Activated CD4-positive, alpha-beta memory T cell treated with anti-CD3 and anti-CD28 coated beads for 36 hours (primary cell): ENCODE results near the gene IL10RA. TPM values are rescaled to one million over a fixed set of nuclear protein-coding genes. Genes with fewer than 3 reads are reported as not detected.
"Not testable (repeated sequence)": the region's sequence is repeated elsewhere in the genome, so short reads cannot be mapped to it uniquely, and the experiment has no call there.

Experiments used
- CTCF ChIA-PET: fragments of 350-600 bp; sonication (Branson Sonifier 250); formaldehyde crosslinking; loops from one replicate; lab custom pipeline; 2021; ENCODE audit warnings: antibody characterized with exemption, inconsistent platforms; lab: Charles Lee
- POLR2A ChIA-PET: fragments of 350-600 bp; sonication (Branson Sonifier 250); formaldehyde crosslinking; loops from one replicate; lab custom pipeline; 2021; ENCODE audit warnings: antibody characterized with exemption; lab: Charles Lee
- DNase-seq: peaks from one replicate; pipeline ENCODE4 v3.0.0-alpha.2; 2020
- H3K27ac Mint-ChIP-seq: one replicate; pipeline ENCODE4 v1.8.0; 2021; ENCODE audit warnings: mixed read lengths
- H3K27me3 Mint-ChIP-seq: one replicate; pipeline ENCODE4 v1.8.0; 2021; ENCODE audit warnings: mixed read lengths
- H3K36me3 Mint-ChIP-seq: one replicate; pipeline ENCODE4 v1.8.0; 2021; ENCODE audit warnings: mixed read lengths
- H3K4me1 Mint-ChIP-seq: one replicate; pipeline ENCODE4 v1.8.0; 2021; ENCODE audit warnings: low read depth, mixed read lengths
- H3K4me3 Mint-ChIP-seq: one replicate; pipeline ENCODE4 v1.8.0; 2021; ENCODE audit warnings: mild to moderate bottlenecking, mixed read lengths
- H3K9me3 Mint-ChIP-seq: one replicate; pipeline ENCODE4 v1.8.0; 2021; ENCODE audit warnings: mixed read lengths
- intact Hi-C: fragments of 100-400 bp; cut with micrococcal nuclease; formaldehyde crosslinking; loops from one replicate; pipeline ENCODE4 v1.15.1; 2023
- total RNA-seq, 2 experiments: library from RNA; stranded (reverse); gene quantifications; one replicate each; pipeline ENCODE4 v1.2.3, GENCODE V29; 2021

The IL10RA gene
- total RNA-seq, 2 experiments from 2014 or later, result 114 to 117 TPM

DNA sequence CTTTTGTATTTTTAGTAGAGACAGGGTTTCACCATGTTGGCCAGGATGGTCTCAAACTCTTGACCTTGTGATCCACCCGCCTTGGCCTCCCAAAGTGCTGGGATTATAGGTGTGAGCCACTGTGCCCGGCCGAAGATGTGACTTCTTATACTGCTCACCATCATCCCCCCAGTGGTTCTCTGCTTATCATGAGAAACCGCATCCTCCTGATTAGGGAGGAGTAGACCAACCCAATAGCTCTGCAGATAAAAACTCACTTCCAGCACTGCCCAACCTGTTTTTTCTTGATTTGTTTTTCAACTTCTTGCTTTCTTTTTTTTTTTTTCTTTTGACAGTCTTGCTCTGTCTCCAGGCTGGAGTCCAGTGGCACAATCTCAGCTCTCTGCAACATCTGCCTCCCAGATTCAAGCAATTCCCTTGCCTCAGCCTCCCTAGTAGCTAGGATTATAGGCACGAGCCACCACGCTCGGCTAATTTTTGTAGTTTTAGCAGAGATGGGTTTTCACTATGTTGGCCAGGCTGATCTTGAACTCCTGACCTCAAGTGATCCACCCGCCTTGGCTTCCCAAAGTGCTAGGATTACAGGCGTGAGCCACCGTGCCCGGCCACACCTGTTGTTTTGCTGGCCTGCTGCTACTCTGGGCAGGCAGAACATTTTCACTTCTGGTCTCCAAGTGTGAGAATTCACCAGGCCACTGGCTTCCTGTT lies 21.5 kb downstream of the IL10RA start:
- H3K27ac Mint-ChIP-seq, result peak overlapping the region; percentile 82
- H3K4me1 Mint-ChIP-seq, result peaks cover 92% of the 10 kb centered on the region
- POLR2A ChIA-PET, result interaction anchor here (1.0 to 2.1 kb wide), 4 partner anchors 11 to 39 kb away, joined by 3 to 15 read pairs (median 6); partner anchors contain the start of gene IL10RA
- H3K36me3 Mint-ChIP-seq, result peaks cover 12% of the 10 kb centered on the region
- H3K27me3 Mint-ChIP-seq, H3K9me3 Mint-ChIP-seq: not testable (repeated sequence)
- CTCF ChIA-PET, result interaction anchor here (0.6 to 1.7 kb wide), 7 partner anchors 20 to 200 kb away, joined by 3 to 11 read pairs (median 5); no protein-coding TSS in a partner anchor
- DNase-seq, result peak; percentile 49
- intact Hi-C loops, result loop anchor here (10.0 kb wide), 1 partner anchor 237 kb away; no protein-coding TSS in a partner anchor
- peak overlapping the region; percentile 21 for H3K4me3 Mint-ChIP-seq

DNA sequence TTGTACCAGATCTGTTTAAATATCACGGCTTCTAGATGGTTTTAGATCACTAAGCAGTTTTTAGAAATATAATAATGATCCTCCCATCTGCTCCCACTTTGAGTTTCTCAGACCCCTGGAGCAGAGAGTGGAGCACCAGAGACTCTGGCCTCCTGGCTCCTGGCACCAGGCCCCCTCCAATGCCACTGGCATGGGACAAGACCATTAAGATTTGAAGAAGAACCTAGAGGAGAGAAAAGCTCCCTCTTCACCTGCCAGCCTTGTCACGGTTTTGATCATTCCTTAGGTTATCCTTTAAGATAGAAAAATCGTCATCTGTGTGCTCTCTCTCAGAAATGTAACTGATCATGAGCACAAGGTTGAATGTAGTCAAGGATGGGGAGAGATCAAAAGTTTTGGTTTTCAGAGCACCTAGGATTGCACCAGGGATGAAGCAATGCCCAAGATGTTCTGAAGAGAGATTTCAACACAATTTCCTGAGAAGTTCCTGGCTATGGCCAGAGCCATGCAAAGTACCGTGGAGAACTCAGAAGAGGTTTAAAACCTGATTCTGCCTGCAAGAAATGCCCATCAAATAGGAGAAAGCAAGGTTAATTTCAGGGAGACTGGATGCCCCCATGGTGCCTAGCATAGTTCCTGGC lies 22.2 kb downstream of the IL10RA start:
- Mint-ChIP-seq H3K4me3 (peak overlapping the region; percentile 21), H3K36me3 (peaks cover 10% of the 10 kb centered on the region), H3K27ac (peak overlapping the region; percentile 82), H3K27me3 (no peaks in the 10 kb centered on the region), H3K4me1 (peaks cover 91% of the 10 kb centered on the region), H3K9me3 (peaks cover 8% of the 10 kb centered on the region)
- ChIA-PET POLR2A (interaction anchor here (1.0 to 1.7 kb wide), 3 partner anchors 11 to 37 kb away, joined by 3 to 15 read pairs (median 5); partner anchors contain the start of gene IL10RA), CTCF (interaction anchor here (0.6 to 1.4 kb wide), 5 partner anchors 21 to 201 kb away, joined by 3 to 8 read pairs (median 4); no protein-coding TSS in a partner anchor)
- intact Hi-C loops, result loop anchor here (10.0 kb wide), 1 partner anchor 236 kb away; no protein-coding TSS in a partner anchor
- DNase-seq, result no peak

DNA sequence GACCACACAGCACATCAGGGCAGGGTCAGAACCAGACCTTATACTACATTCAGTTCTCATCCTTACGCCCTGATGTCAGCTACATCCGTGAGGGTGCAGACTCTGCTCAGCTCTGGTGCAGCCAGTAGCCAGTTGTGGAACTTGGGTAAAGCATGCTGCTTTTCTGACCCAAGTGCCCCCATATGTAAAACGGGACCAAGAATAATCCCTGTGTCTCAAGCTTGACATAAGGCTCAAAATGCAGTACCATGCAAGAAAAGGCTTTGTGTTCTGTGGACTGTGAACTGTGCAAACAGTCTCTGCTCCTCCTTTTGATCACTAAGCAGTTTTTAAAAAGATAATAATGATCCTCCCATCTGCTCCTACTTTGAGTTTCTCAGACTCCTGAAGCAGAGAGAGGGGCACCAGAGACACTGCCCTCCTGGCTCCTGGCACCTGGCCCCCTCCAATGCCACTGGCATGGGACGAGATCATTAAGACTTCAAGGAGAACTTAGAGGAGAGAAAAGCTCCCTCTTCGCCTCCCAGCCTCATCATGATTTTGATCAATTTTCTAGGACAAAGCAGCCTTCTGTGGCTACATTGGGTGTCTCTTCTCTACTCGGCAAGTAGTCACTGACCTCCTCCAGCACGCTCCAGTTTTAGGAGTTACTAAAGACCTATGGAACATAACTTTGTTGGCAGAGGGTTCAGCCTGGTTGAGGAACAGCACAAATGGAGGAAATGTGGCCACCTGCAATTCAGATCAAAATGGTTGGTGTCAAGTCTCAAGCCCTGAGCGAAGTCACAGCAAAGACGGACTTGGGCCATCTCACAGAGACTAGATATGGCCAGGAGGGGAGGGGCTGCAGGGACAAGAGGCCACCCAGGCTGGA lies 23.9 kb downstream of the IL10RA start:
- Mint-ChIP-seq H3K27ac (no peak overlapping the region), H3K9me3 (no peaks in the 10 kb centered on the region), H3K36me3 (no peaks in the 10 kb centered on the region), H3K4me1 (peaks cover 90% of the 10 kb centered on the region), H3K27me3 (no peaks in the 10 kb centered on the region), H3K4me3 (no peak overlapping the region)
- no peak for DNase-seq
- intact Hi-C loops, result loop anchor here (10.0 kb wide), 1 partner anchor 235 kb away; no protein-coding TSS in a partner anchor
- ChIA-PET POLR2A (no interaction called here), CTCF (interaction anchor here (1.3 kb wide), 1 partner anchor 203 kb away, joined by 3 read pairs; no protein-coding TSS in a partner anchor)

DNA sequence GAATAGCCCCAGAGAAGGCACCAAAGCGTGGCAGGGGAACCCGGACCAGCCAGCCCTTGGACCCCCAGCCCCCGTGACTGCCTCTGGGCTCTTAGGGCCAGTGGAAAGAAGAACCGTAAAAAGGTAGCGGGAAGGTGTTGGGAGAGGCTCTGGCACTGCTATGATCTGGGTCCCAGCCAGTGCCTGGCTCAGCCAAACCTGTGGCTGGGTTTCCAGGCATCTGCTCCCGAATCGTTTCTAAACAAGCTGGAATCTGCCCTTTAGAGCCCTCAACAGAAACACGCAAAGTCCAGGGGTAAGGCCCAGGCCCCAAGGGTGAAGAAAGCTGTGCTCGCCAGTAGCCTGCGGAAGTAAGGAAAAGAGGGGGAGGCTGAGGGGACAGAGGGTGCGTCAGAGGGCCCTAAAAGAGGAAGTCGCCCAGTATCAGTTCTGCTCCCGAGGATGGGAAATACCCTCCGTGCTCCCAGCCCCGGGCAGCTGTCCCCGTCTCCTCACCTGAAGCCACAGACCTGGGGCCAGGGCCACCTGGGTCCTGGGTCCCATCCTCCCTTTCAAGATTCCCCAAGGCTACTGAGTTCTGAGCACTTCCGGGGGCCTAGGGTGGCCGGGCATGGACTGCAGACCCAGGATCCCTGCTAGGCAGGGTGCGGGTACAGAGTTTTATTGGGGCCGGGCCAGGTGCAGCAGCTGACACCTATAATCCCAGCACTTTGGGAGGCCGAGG lies 24.7 kb downstream of the IL10RA start:
- CTCF ChIA-PET, result interaction anchor here (1.3 kb wide), 1 partner anchor 203 kb away, joined by 3 read pairs; no protein-coding TSS in a partner anchor
- intact Hi-C loops, result no loop called here
- Mint-ChIP-seq H3K4me1 (peaks cover 90% of the 10 kb centered on the region), H3K27ac (no peak overlapping the region), H3K27me3 (no peaks in the 10 kb centered on the region), H3K36me3 (peaks cover 2% of the 10 kb centered on the region), H3K9me3 (no peaks in the 10 kb centered on the region), H3K4me3 (no peak overlapping the region)
- POLR2A ChIA-PET, result no interaction called here
- DNase-seq, result no peak

DNA sequence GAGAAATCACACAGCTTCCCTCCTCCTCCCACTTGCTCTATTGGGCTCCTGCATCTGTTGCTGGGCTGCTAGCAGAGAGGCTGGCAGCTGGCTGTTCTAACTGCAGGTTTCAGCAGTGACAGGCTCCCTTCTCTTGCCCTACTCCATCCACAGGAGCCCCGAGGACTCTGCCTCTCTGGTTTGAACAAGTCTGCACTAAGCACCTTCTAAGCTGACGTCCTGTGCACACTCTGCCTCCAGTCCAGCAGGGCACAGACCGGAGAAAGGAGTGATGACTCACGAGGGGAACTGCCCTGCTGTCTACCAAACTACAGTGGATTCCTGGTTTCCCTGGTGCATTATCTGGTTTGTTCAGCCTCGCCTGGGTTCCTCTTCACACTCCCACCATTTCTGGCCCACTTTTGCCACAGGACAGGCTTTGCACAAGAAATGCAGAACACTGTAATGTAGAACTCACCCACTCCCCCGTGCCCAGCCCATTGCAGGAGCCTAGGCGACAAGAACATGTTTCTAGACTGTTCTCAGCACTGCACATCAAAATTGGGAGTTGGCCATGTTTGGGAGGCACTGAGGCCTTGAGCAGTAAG lies 26.0 kb downstream of the IL10RA start:
- intact Hi-C loops, result no loop called here
- ChIA-PET POLR2A (interaction anchor here (0.7 to 2.4 kb wide), 4 partner anchors 10 to 26 kb away, joined by 4 to 10 read pairs (median 6); partner anchors contain the start of gene IL10RA), CTCF (interaction anchor here (1.2 to 1.5 kb wide), 2 partner anchors 11 to 205 kb away, joined by 3 read pairs; no protein-coding TSS in a partner anchor)
- Mint-ChIP-seq H3K27ac (peak overlapping the region; percentile 63), H3K4me3 (no peak overlapping the region), H3K27me3 (no peaks in the 10 kb centered on the region), H3K9me3 (peaks cover 10% of the 10 kb centered on the region), H3K36me3 (peaks cover 9% of the 10 kb centered on the region), H3K4me1 (peaks cover 81% of the 10 kb centered on the region)
- peak; percentile 52 for DNase-seq

DNA sequence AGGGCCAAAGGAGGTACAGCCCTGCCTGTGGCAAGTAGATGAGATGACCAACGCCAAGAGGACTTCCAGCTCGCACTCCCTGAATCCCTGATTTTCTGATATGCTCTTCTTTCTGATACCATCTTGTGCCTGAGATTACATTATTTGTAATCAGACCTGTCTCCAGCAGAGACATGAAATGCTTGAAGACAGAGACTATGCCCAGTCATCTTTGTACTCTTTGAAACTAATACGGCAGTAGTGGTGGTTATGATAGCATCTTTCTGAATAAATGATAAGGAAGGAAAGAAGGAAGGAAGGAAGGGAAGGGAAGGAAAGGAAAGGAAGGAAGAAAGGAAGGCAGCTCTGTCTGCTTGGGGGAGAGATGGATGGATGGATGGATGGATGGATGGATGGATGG lies 27.8 kb downstream of the IL10RA start:
- Mint-ChIP-seq H3K27me3 (no peaks in the 10 kb centered on the region), H3K9me3 (peaks cover 25% of the 10 kb centered on the region), H3K36me3 (peaks cover 22% of the 10 kb centered on the region), H3K4me1 (peaks cover 63% of the 10 kb centered on the region), H3K4me3 (no peak overlapping the region), H3K27ac (peak overlapping the region; percentile 1)
- ChIA-PET CTCF (interaction anchor here (1.3 kb wide), 1 partner anchor 207 kb away, joined by 3 read pairs; no protein-coding TSS in a partner anchor), POLR2A (interaction anchor here (1.5 kb wide), 1 partner anchor 28 kb away, joined by 3 read pairs; no protein-coding TSS in a partner anchor)
- DNase-seq, result no peak
- intact Hi-C loops, result loop anchor here (1.0 kb wide), 1 partner anchor 32 kb away; no protein-coding TSS in a partner anchor

DNA sequence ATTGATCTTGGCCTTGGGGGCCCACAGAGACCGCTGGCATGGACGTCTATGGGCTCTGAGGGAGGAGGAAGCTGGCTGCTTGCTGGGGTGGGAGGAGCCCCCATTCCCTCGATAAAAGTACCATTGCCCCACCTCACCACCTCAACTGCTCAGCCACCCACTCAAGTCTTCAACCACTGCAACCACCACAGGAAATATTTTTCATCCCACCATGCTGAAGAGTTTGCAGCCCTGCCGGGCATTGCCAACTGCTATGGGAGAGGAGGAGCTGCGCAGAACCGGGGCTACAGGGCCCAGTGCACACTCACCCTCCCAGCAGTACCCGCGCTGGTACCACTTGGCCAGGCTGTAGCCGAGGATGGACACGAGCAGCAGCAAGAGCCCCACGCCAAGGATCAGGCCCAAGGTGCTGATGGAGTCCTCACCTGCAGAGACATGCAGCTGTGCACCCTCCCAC lies 29.2 kb downstream of the IL10RA start:
- no peak overlapping the region for H3K4me3 Mint-ChIP-seq
- H3K27ac Mint-ChIP-seq, result peak overlapping the region; percentile 36
- peaks cover 54% of the 10 kb centered on the region for H3K4me1 Mint-ChIP-seq
- H3K27me3 Mint-ChIP-seq, result no peaks in the 10 kb centered on the region
- peaks cover 22% of the 10 kb centered on the region for H3K36me3 Mint-ChIP-seq
- intact Hi-C loops, result no loop called here
- CTCF ChIA-PET, result interaction anchor here (0.8 to 1.3 kb wide), 4 partner anchors 13 to 68 kb away, joined by 3 to 5 read pairs (median 4); no protein-coding TSS in a partner anchor
- POLR2A ChIA-PET, result interaction anchor here (0.7 to 1.5 kb wide), 3 partner anchors 13 to 30 kb away, joined by 3 to 5 read pairs (median 3); partner anchors contain the start of gene IL10RA
- no peak for DNase-seq
- peaks cover 28% of the 10 kb centered on the region for H3K9me3 Mint-ChIP-seq

DNA sequence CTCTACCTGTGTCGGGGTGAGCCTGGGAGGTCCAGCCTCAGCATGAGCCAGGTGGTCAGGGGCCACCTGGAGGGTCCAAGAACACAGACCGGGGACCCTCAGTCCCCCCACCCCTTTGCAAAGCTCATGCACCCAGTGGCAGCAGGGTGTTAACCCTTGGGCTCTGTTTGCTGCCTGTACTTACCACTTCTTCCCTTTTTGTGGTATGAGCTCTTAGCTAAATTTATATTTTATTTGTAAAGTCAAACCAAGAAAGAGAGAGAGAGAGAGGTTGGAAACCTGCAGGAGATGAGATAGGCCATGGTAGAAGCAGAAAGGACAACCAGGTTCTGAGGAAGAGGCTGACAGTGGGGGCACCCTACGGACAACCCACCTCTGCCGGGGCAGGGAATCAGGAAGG lies 29.9 kb downstream of the IL10RA start:
- no peak overlapping the region for H3K4me3 Mint-ChIP-seq
- intact Hi-C loops, result no loop called here
- no peaks in the 10 kb centered on the region for H3K27me3 Mint-ChIP-seq
- H3K9me3 Mint-ChIP-seq, result peaks cover 31% of the 10 kb centered on the region
- H3K27ac Mint-ChIP-seq, result no peak overlapping the region
- peaks cover 22% of the 10 kb centered on the region for H3K36me3 Mint-ChIP-seq
- DNase-seq, result no peak
- CTCF ChIA-PET, result interaction anchor here (0.8 to 1.3 kb wide), 4 partner anchors 14 to 69 kb away, joined by 3 to 5 read pairs (median 4); no protein-coding TSS in a partner anchor
- peaks cover 48% of the 10 kb centered on the region for H3K4me1 Mint-ChIP-seq
- POLR2A ChIA-PET, result interaction anchor here (0.7 to 1.0 kb wide), 2 partner anchors 14 to 30 kb away, joined by 3 to 5 read pairs; partner anchors contain the start of gene IL10RA

DNA sequence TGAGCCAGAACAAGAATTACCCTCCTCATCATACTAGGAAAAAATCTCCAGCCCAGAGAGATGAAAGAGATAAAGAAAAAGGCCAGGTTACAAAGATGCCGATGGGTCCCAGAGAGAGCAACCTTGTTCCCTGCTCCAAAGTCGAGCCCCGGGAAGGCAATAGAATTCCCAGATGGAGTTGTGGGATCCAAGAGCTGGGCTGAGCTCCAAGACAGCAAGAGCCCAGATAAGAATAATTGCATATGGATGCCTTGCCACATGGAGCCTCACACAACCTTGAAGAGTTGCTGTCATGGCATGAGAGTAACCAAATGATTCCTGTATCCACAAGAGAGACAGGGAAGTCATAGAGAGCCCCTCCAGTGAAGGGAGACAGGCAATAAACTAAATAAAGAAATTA lies 30.9 kb downstream of the IL10RA start:
- intact Hi-C loops, result loop anchor here (1.0 kb wide), 1 partner anchor 12 kb away; no protein-coding TSS in a partner anchor
- CTCF ChIA-PET, result no interaction called here

More for the DNA sequence above, 30.9 kb downstream of the IL10RA start:
- Mint-ChIP-seq H3K4me1 (peaks cover 40% of the 10 kb centered on the region), H3K36me3 (peaks cover 22% of the 10 kb centered on the region), H3K4me3 (no peak overlapping the region), H3K27me3 (no peaks in the 10 kb centered on the region), H3K27ac (no peak overlapping the region), H3K9me3 (peaks cover 33% of the 10 kb centered on the region)
- no peak for DNase-seq
- POLR2A ChIA-PET, result no interaction called here
